ENCODE measurements around the gene AAR2.

Gene AAR2

DNA sequence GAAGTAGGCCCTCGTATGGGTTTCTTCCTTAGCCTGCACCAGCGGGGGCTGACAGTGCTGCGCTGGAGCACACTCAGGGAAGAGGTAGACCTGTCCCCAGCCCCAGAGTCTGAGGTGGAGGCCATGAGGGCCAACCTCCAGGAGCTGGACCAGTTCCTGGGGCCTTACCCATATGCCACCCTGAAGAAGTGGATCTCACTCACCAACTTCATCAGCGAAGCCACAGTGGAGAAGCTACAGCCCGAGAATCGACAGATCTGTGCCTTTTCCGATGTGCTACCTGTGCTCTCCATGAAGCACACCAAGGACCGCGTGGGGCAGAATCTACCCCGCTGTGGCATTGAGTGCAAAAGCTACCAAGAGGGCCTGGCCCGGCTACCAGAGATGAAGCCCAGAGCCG is 3.8 kb downstream of the AAR2 start:
- H3K4me3 ChIP-seq (ENCODE audit: low read depth, low read length) = no peak overlapping the region
- no peak for DNase-seq (ENCODE audit: low read depth, low spot score)
- in situ Hi-C loops (cut with HindIII; ENCODE audit: low sequenced_read_pairs) = no loop called here
- TF ChIP-seq, protein P1, sequence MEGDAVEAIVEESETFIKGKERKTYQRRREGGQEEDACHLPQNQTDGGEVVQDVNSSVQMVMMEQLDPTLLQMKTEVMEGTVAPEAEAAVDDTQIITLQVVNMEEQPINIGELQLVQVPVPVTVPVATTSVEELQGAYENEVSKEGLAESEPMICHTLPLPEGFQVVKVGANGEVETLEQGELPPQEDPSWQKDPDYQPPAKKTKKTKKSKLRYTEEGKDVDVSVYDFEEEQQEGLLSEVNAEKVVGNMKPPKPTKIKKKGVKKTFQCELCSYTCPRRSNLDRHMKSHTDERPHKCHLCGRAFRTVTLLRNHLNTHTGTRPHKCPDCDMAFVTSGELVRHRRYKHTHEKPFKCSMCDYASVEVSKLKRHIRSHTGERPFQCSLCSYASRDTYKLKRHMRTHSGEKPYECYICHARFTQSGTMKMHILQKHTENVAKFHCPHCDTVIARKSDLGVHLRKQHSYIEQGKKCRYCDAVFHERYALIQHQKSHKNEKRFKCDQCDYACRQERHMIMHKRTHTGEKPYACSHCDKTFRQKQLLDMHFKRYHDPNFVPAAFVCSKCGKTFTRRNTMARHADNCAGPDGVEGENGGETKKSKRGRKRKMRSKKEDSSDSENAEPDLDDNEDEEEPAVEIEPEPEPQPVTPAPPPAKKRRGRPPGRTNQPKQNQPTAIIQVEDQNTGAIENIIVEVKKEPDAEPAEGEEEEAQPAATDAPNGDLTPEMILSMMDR (IDR thresholded peaks at IDR 0.05; ENCODE audit: low read depth, low read length) = no peak

DNA sequence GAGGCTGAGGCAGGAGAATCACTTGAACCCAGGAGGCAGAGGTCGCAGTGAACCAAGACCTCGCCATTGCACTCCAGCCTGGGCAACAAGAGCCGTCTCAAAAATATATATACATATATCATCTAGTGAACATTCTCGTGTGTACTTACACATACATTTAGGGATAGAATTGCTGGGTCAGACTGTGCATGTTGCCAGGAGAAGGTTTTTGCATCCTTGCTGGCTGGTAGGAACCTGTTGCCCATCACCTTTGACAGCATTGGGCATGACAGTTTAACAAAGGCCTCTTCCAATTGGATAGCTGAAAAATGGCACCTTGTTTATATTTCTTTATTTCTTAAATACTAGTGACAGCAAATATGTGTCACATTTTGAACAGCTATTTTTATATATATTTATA is 5.4 kb downstream of the AAR2 start:
- TF ChIP-seq, protein P1 (IDR thresholded peaks at IDR 0.05; ENCODE audit: low read depth, low read length) = no peak
- H3K4me3 ChIP-seq (ENCODE audit: low read depth, low read length) = no peak overlapping the region
- no peak for DNase-seq (ENCODE audit: low read depth, low spot score)
- in situ Hi-C loops (cut with HindIII; ENCODE audit: low sequenced_read_pairs) = no loop called here

DNA sequence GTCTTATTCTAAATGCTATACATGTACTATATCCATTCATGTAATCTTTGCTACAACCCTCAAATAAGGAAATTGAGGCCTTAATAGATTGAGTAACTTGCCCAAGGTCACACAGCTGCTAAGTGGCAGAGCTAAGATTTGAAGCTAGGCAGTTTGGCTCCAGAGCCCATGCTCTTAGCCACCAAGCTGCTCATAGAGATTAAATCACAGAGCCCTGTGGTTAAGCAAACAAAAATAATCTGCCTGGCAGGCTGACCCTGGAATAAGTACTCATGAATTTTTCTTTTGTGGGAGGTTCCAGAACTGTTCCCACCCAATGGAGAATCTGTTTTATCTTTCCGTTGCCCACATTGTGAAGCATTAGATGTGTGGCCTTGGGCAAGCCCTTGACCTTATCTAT is 7.4 kb downstream of the AAR2 start:
- TF ChIP-seq, protein P1 (IDR thresholded peaks at IDR 0.05; ENCODE audit: low read depth, low read length) = no peak
- H3K4me3 ChIP-seq (ENCODE audit: low read depth, low read length) = no peak overlapping the region
- in situ Hi-C loops (cut with HindIII; ENCODE audit: low sequenced_read_pairs) = no loop called here
- no peak for DNase-seq (ENCODE audit: low read depth, low spot score)

DNA sequence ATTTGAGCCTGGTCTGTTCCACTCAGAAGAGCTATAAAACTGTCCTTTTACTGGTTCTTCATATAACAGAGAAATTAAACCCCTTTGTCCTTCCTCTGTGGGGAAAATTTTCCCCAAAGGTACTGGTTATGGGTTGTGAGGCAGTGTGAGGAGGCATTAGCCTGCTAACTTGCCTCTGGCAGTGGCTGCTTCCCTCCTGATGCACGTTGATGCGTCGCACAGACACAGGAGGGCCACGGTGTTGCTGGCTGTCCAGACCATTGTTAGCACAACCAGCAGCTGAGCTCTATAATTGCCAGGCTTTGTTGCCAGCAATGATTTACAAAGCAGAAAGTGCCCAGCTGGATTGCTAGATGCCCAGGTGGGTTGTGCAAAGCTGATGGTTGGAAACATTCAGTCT is 10.1 kb downstream of the AAR2 start:
- TF ChIP-seq, protein P1 (IDR thresholded peaks at IDR 0.05; ENCODE audit: low read depth, low read length) = no peak
- in situ Hi-C loops (cut with HindIII; ENCODE audit: low sequenced_read_pairs) = no loop called here
- no peak overlapping the region for H3K4me3 ChIP-seq (ENCODE audit: low read depth, low read length)
- no peak for DNase-seq (ENCODE audit: low read depth, low spot score)

DNA sequence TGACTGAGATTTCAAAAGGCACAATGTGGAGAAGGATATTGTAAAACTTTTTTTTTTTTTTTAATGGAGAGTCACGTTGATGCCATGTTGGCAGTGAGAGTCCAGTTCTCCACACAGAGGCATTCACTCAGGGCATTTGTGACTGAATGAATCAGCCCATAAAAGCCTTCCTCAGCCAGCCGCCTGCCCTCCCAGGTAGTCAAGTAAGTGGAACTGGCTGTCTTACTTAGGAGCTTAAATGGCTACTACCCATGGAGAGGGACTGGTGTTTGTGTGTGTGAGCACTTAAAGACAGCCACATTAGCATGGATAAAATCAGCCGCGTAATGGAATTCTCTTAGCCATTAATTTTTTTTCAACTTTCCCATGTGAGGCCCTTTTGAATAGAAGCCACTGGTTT is 12.6 kb downstream of the AAR2 start:
- in situ Hi-C loops (cut with HindIII; ENCODE audit: low sequenced_read_pairs) = no loop called here
- no peak overlapping the region for H3K4me3 ChIP-seq (ENCODE audit: low read depth, low read length)
- DNase-seq (ENCODE audit: low read depth, low spot score) = no peak
- TF ChIP-seq, protein P1 (IDR thresholded peaks at IDR 0.05; ENCODE audit: low read depth, low read length) = no peak

DNA sequence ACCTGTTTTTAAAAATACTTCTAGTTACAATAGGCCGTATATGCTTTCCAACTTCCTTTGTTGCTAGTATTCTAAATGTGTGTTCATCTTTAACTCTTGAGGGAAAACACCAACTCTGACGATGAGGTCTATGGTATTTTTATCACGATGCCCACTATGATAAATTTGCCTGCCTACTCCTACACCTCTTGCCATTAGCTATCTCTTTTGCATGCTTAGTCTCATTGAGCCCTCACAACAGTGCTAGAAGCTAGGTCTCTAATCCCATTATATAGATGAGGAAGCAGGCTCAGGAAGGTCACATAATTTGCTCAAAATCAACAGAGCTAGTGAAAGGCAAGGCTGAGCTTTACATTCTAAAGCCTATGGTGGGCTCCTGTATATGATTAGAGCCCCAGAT is 13.2 kb downstream of the AAR2 start:
- no peak overlapping the region for H3K4me3 ChIP-seq (ENCODE audit: low read depth, low read length)
- TF ChIP-seq, protein P1 (IDR thresholded peaks at IDR 0.05; ENCODE audit: low read depth, low read length) = no peak
- in situ Hi-C loops (cut with HindIII; ENCODE audit: low sequenced_read_pairs) = no loop called here
- no peak for DNase-seq (ENCODE audit: low read depth, low spot score)

DNA sequence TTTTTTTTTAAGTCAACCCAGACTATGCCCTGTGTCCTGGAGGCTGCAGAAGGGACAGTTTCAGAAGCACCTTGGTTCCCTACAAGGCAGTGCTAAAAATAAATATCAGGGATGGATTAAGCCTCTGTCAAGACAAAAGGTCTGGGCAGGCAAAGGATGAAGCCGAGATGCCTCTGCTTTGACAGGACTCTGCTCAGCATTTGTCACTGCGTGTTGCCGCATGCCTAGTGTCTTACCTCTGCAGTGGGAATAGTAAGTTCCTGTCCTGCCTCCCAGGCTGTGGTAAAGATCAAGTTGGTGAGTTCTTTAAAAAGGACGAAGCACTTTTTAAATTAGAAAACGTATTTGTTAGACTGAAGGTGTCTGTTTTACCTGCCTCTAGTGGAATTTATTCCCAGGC is 15.1 kb downstream of the AAR2 start:
- TF ChIP-seq, protein P1 (IDR thresholded peaks at IDR 0.05; ENCODE audit: low read depth, low read length) = no peak
- DNase-seq (ENCODE audit: low read depth, low spot score) = no peak
- in situ Hi-C loops (cut with HindIII; ENCODE audit: low sequenced_read_pairs) = no loop called here
- H3K4me3 ChIP-seq (ENCODE audit: low read depth, low read length) = no peak overlapping the region

Data from astrocyte of the spinal cord (primary cell).